Measurements from ENCODE around the gene ANKDD1A. TPM values are rescaled to one million over a fixed set of nuclear protein-coding genes. Genes with fewer than 3 reads are reported as not detected.

Gene ANKDD1A
- total RNA-seq, 1 experiment from 2014 or later, result 6.1 TPM

- Mint-ChIP-seq H3K36me3 (peaks cover 3% of the 10 kb centered on the region), H3K27ac (peak overlapping the region; percentile 93), H3K9me3 (0 out of 2 replicates have a peak, but pooled peaks cover 3% of the 10 kb centered on the region), H3K4me1 (peaks cover 51% of the 10 kb centered on the region), H3K27me3 (ENCODE audit: low read depth) (no peaks in the 10 kb centered on the region), H3K4me3 (peak overlapping the region; percentile 75)
- 0 out of 2 replicates have a peak, but pooled peaks have one; percentile 18 for TF ChIP-seq ZNF121 (CRISPR knock-in tag; IDR thresholded peaks at IDR 0.05)
- TF ChIP-seq TEAD1 (CRISPR knock-in tag; IDR thresholded peaks at IDR 0.05), result no peak
- peak; percentile 70 for TF ChIP-seq USF2 (CRISPR knock-in tag; IDR thresholded peaks at IDR 0.05)
- ATAC-seq (peak; percentile 59), DNase-seq (ENCODE audit: low spot score) (peak; percentile 55)
- POLR2A ChIA-PET, result interaction anchor here (0.7 to 2.4 kb wide), 8 partner anchors 9 to 158 kb away, joined by 3 to 8 read pairs (median 5); partner anchors contain the start of genes PIF1 and PLEKHO2
- CTCF ChIA-PET, result interaction anchor here (0.5 to 2.6 kb wide), 21 partner anchors 10 to 193 kb away, joined by 3 to 14 read pairs (median 3); no protein-coding TSS in a partner anchor
These were observed 17.2 kb upstream of the ANKDD1A start for GRCh38 chr15:64894395-64895056.

GRCh38 chr15:64895285-64896065 is 16.2 kb upstream of the ANKDD1A start:
- POLR2A ChIA-PET, result interaction anchor here (0.9 to 2.4 kb wide), 4 partner anchors 10 to 93 kb away, joined by 3 to 8 read pairs (median 6); partner anchors contain the start of gene PLEKHO2
- DNase-seq (ENCODE audit: low spot score) (no peak), ATAC-seq (no peak)
- Mint-ChIP-seq H3K9me3 (peaks cover 4% of the 10 kb centered on the region; the same call in 1 of the 2 replicates), H3K27me3 (ENCODE audit: low read depth) (no peaks in the 10 kb centered on the region), H3K4me3 (peak overlapping the region; percentile 75), H3K4me1 (peaks cover 51% of the 10 kb centered on the region), H3K27ac (no peak overlapping the region; the same call in 1 of the 2 replicates), H3K36me3 (peaks cover 4% of the 10 kb centered on the region)
- no peak for TF ChIP-seq ARID4B (CRISPR knock-in tag; IDR thresholded peaks at IDR 0.05; ENCODE audit: borderline replicate concordance)
- no peak for TF ChIP-seq GABPB1 (CRISPR knock-in tag; IDR thresholded peaks at IDR 0.05)
- no peak for TF ChIP-seq ZBTB21 (CRISPR knock-in tag; IDR thresholded peaks at IDR 0.05; ENCODE audit: borderline replicate concordance)
- no peak for TF ChIP-seq MAX (CRISPR knock-in tag; IDR thresholded peaks at IDR 0.05)
- no peak for TF ChIP-seq ZNF121 (CRISPR knock-in tag; IDR thresholded peaks at IDR 0.05)
- TF ChIP-seq ZNF232 (CRISPR knock-in tag; IDR thresholded peaks at IDR 0.05), result no peak
- CTCF ChIA-PET, result interaction anchor here (1.0 to 2.6 kb wide), 9 partner anchors 9 to 194 kb away, joined by 3 to 14 read pairs (median 3); no protein-coding TSS in a partner anchor

- CTCF ChIA-PET, result interaction anchor here (1.4 kb wide), 1 partner anchor 146 kb away, joined by 3 read pairs; no protein-coding TSS in a partner anchor
- peaks cover 48% of the 10 kb centered on the region for H3K4me1 Mint-ChIP-seq
- no peak overlapping the region for H3K4me3 Mint-ChIP-seq
- no peak overlapping the region for H3K27ac Mint-ChIP-seq
- H3K9me3 Mint-ChIP-seq, result peaks cover 11% of the 10 kb centered on the region
- POLR2A ChIA-PET, result interaction anchor here (0.6 kb wide), 1 partner anchor 8 kb away, joined by 7 read pairs; no protein-coding TSS in a partner anchor
- ATAC-seq, result no peak
- DNase-seq (ENCODE audit: low spot score), result no peak
- peaks cover 11% of the 10 kb centered on the region for H3K36me3 Mint-ChIP-seq
- H3K27me3 Mint-ChIP-seq (ENCODE audit: low read depth), result peaks cover 6% of the 10 kb centered on the region; the same call in 1 of the 2 replicates
- TF ChIP-seq ERG (CRISPR knock-in tag; IDR thresholded peaks at IDR 0.05) (no peak), ELF4 (CRISPR knock-in tag; IDR thresholded peaks at IDR 0.05; ENCODE audit: low read depth) (no peak), FOXK1 (CRISPR knock-in tag; IDR thresholded peaks at IDR 0.05) (no peak), ARID4B (CRISPR knock-in tag; IDR thresholded peaks at IDR 0.05; ENCODE audit: borderline replicate concordance) (no peak), ZNF671 (CRISPR knock-in tag; IDR thresholded peaks at IDR 0.05) (no peak)
These were observed 15.2 kb upstream of the ANKDD1A start for GRCh38 chr15:64896371-64897069.

Data from WTC11 (cell line).